ENCODE results near the gene VCX3B.
"Not testable (repeated sequence)": the region's sequence is repeated elsewhere in the genome, so short reads cannot be mapped to it uniquely, and the experiment has no call there.

Gene VCX3B

DNA sequence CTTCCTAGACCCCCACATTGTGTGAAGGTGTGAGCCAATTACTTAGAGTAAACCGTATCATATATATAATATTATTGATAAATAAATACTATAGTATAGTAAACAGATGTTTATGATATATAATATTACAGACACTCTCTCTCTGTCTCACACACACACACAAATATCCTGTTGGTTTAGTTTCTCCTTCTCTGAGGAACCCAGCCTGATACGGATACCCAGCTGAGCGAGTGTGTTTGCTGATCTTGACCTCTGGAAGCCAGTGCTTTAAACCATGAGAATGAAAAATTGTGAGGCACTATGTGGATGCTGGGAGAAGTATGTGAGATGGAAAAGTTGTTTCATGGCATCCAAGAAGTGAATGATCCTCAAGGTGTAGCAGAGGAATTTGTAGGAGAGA lies at the start of gene VCX3B:
Gene VCX3B, plus strand, starts transcription at position 301 of the 400 bp plus-strand sequence. CDS start 621 bp downstream, outside the sequence.
- DNase-seq (ENCODE audit: low spot score in 2 of 2); H3K4me3 ChIP-seq; in situ Hi-C loops (cut with MboI; ENCODE audit: low sequenced_read_pairs); H3K36me3 ChIP-seq (replicated peaks); H3K9me3 ChIP-seq; H3K4me1 ChIP-seq; H3K27me3 ChIP-seq (ENCODE audit: low read depth): not testable (repeated sequence)

DNA sequence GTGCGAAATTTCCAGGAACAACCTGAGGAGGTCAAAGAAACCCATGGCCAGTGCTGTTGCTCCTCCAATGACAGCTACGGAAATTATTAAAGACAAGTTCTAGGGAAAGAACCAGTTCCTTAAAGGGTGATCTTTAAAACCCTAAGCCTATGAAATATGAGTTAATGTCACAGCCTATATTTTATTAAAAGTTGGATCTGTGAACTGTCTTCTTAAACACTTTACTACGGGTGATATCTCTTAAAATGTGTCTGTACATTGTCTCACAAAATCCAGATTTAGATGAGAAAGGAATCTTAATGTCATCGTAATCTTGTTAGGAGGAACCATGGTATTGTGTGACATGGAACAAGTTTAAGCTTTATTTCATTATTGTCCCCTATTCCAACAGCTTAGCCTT lies 46.3 kb upstream of the VCX3B start:
- in situ Hi-C loops (cut with MboI; ENCODE audit: low sequenced_read_pairs), result no loop called here
- no peak for DNase-seq (ENCODE audit: low spot score in 2 of 2)
- Histone ChIP-seq H3K9me3 (no peaks in the 10 kb centered on the region), H3K27me3 (ENCODE audit: low read depth) (no peaks in the 10 kb centered on the region), H3K4me3 (no peak overlapping the region), H3K36me3 (replicated peaks) (no peaks in the 10 kb centered on the region), H3K4me1 (no peaks in the 10 kb centered on the region)

DNA sequence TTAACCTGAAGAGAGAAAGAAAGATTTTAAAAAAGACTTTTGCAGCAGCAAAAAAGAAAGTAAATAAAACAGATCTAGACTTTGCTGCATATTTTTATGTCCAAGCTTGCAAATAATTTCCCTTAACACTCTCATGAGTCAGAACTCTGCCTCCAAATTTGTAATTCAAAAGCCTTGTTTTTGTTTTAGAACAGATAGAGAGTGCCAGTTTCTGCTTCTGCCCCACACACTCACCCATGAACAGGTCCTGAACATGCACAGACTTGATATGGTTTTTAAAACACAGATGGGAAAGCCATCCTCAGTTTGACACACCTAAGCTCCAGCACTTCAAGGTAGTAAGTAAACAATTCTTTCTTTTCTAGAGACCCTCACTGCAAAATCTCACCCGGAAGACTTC lies 39.7 kb upstream of the VCX3B start:
- Histone ChIP-seq H3K27me3 (ENCODE audit: low read depth) (no peaks in the 10 kb centered on the region), H3K9me3 (no peaks in the 10 kb centered on the region), H3K36me3 (replicated peaks) (no peaks in the 10 kb centered on the region), H3K4me1 (no peaks in the 10 kb centered on the region), H3K4me3 (no peak overlapping the region)
- no peak for DNase-seq (ENCODE audit: low spot score in 2 of 2)
- in situ Hi-C loops (cut with MboI; ENCODE audit: low sequenced_read_pairs), result no loop called here

DNA sequence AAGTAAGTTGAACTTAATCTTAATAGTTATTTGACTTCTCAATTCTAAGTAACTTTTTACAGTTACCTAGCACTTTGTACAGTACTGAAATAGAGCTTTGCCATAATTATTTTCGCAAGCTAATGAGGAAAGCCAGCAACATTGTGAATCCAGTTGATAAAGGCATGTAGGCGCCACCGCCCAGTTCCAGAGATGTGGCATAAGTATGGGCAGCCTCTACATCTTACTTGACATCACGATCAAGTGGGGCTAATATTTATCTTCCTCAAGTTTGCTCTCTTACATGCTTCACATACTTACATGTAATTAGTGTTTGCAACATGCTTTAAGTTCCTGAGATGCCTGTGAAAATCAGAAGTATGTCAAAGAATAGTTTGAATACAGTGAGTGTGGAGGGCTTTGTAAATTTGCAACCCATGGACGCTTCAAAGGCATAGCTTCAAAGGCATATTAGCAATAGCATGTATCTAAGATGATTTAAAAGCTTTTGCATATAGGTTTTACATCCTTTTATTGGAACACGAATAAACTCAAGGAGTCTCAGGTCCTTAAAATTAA lies 34.9 kb upstream of the VCX3B start:
- in situ Hi-C loops (cut with MboI; ENCODE audit: low sequenced_read_pairs), result no loop called here
- Histone ChIP-seq H3K36me3 (replicated peaks) (no peaks in the 10 kb centered on the region), H3K9me3 (no peaks in the 10 kb centered on the region), H3K4me3 (no peak overlapping the region), H3K27me3 (ENCODE audit: low read depth) (no peaks in the 10 kb centered on the region), H3K4me1 (no peaks in the 10 kb centered on the region)
- DNase-seq (ENCODE audit: low spot score in 2 of 2), result no peak

DNA sequence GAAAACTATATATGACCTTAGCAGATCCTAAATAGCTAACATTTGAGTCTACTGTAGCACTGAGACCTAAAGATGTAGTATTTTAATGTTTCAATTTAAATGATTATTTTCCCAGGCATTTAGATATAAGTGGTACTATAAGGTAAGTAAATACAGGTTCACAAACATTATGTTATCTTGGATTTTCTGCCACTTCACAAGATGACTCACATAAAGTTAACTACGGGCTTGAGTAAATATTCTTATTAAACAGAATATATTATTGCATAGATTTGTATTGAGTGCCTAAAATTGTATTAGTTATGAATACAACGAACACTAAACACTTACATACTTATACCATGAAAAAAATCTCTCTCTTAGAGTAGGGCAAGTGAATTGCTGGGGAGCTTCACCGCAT lies 34.2 kb upstream of the VCX3B start:
- Histone ChIP-seq H3K4me1 (no peaks in the 10 kb centered on the region), H3K27me3 (ENCODE audit: low read depth) (no peaks in the 10 kb centered on the region), H3K4me3 (no peak overlapping the region), H3K36me3 (replicated peaks) (no peaks in the 10 kb centered on the region), H3K9me3 (no peaks in the 10 kb centered on the region)
- in situ Hi-C loops (cut with MboI; ENCODE audit: low sequenced_read_pairs), result no loop called here
- DNase-seq (ENCODE audit: low spot score in 2 of 2), result no peak

GRCh38 chrX:8432396-8432795 lies 32.2 kb upstream of the VCX3B start:
- Histone ChIP-seq H3K4me3 (no peak overlapping the region), H3K4me1 (no peaks in the 10 kb centered on the region), H3K9me3 (no peaks in the 10 kb centered on the region), H3K36me3 (replicated peaks) (no peaks in the 10 kb centered on the region), H3K27me3 (ENCODE audit: low read depth) (no peaks in the 10 kb centered on the region)
- no peak for DNase-seq (ENCODE audit: low spot score in 2 of 2)
- in situ Hi-C loops (cut with MboI; ENCODE audit: low sequenced_read_pairs), result no loop called here

DNA sequence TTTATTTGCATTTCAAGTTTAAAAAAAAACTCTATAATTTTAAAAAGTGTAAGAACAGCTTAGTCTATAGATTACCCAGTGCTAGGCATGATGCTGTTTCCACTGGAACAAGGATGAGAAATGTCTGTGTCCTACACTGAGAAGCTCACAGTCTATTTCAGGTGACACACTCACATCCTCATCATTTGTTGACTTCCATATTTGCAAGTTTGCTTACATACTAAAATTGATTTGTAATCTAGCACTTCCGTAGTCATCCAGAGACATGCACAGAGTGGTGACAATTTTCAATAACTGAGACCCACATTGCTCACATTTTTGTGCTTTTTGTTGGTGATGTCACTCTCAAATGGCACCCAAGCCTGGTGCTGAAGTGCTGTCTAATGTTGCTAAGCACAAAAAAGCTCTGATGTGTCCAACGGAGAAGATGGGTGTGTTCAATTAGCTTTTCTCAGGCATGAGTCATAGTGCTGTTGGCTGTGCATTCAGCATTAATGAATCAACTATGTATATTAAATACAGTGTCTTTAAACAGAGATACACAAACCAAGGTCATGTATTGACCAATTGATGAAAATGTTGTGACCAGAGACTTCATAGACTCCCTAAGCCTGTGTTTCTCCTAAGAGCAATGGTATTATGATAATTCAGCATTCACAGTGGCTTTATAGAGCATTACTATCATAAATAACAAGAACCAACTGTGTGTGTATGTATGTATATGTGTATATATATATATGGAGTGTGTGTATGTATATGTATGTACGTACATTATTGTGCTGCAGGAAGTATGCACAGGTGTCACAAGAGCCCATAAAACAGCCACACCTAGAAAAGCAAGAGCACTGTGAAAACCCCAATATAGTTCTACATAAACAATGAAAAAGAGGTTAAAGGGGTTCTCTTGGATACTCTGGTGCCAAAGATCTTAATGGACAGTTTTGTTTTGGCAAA lies 31.2 kb upstream of the VCX3B start:
- Histone ChIP-seq H3K4me3 (no peak overlapping the region), H3K4me1 (no peaks in the 10 kb centered on the region), H3K9me3 (no peaks in the 10 kb centered on the region), H3K27me3 (ENCODE audit: low read depth) (no peaks in the 10 kb centered on the region), H3K36me3 (replicated peaks) (no peaks in the 10 kb centered on the region)
- DNase-seq (ENCODE audit: low spot score in 2 of 2), result no peak
- in situ Hi-C loops (cut with MboI; ENCODE audit: low sequenced_read_pairs), result no loop called here

DNA sequence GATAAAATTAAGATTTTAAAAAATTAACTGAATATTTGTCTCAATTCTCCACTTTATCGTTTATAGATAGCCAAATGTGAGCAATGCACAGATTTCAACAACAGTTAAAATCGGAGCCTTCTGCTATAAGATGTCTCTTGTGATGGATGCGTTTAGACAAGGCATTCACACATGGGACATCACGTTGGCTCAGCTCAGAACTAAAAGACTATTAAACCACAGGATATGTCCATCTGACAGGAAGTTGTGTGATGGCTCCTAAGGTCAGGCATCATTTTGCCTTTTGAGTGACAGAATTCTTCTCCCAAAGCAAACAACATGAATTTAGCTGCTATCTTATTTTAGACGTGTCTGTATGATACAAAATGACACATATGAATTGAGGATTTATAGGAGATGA lies 17.3 kb upstream of the VCX3B start:
- Histone ChIP-seq H3K4me1 (no peaks in the 10 kb centered on the region), H3K27me3 (ENCODE audit: low read depth) (no peaks in the 10 kb centered on the region), H3K9me3 (no peaks in the 10 kb centered on the region), H3K36me3 (replicated peaks) (no peaks in the 10 kb centered on the region), H3K4me3 (no peak overlapping the region)
- in situ Hi-C loops (cut with MboI; ENCODE audit: low sequenced_read_pairs), result no loop called here
- no peak for DNase-seq (ENCODE audit: low spot score in 2 of 2)

DNA sequence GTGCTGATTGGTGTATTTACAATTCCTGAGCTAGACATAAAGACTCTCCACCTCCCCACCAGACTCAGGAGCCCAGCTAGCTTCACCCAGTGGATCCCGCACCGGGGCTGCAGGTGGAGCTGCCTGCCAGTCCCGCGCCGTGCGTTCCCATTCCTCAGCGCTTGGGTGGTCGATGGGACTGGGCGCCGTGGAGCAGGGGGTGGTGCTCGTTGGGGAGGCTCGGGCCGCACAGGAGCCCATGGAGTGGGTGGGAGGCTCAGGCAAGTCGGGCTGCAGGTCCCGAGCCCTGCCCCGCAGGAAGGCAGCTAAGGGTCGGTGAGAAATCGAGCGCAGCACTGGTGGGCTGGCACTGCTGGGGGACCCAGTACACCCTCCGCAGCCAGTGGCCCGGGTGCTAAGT lies 12.3 kb upstream of the VCX3B start:
- H3K36me3 ChIP-seq (replicated peaks); H3K27me3 ChIP-seq (ENCODE audit: low read depth); H3K4me3 ChIP-seq; H3K4me1 ChIP-seq; H3K9me3 ChIP-seq; DNase-seq (ENCODE audit: low spot score in 2 of 2); in situ Hi-C loops (cut with MboI; ENCODE audit: low sequenced_read_pairs): not testable (repeated sequence)

- H3K4me1 ChIP-seq, result no peaks in the 10 kb centered on the region
- no peaks in the 10 kb centered on the region for H3K36me3 ChIP-seq (replicated peaks)
- no peak overlapping the region for H3K4me3 ChIP-seq
- peaks cover 5% of the 10 kb centered on the region; the same call in 1 of the 2 replicates for H3K9me3 ChIP-seq
- no peaks in the 10 kb centered on the region for H3K27me3 ChIP-seq (ENCODE audit: low read depth)
- DNase-seq (ENCODE audit: low spot score in 2 of 2), result no peak
- in situ Hi-C loops (cut with MboI; ENCODE audit: low sequenced_read_pairs), result no loop called here
Measured at GRCh38 chrX:8453611-8454010, 11.0 kb upstream of the VCX3B start.

GRCh38 chrX:8455557-8455956 lies 9.1 kb upstream of the VCX3B start:
- in situ Hi-C loops (cut with MboI; ENCODE audit: low sequenced_read_pairs), result no loop called here
- Histone ChIP-seq H3K4me3 (no peak overlapping the region), H3K27me3 (ENCODE audit: low read depth) (no peaks in the 10 kb centered on the region), H3K4me1 (no peaks in the 10 kb centered on the region), H3K36me3 (replicated peaks) (no peaks in the 10 kb centered on the region), H3K9me3 (peaks cover 5% of the 10 kb centered on the region; the same call in 1 of the 2 replicates)
- no peak for DNase-seq (ENCODE audit: low spot score in 2 of 2)

DNA sequence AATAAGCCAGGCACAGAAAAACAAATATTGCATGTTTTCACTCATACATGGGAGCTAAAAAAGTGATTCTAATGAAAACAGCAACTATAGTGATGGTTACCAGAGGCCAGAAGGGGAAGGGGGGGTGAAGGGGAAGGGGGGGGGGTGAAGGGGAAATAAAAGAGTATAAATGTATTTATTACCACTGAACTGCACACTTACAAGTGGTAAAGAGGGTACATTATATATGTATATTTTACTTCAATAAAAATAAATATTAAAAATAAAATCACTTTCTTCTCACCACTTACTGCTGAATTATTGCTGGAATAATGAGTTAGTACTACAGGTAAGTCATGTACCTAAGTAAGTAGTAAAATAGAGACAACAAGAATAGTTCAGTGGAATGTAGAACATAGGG lies 2.1 kb upstream of the VCX3B start:
- in situ Hi-C loops (cut with MboI; ENCODE audit: low sequenced_read_pairs), result no loop called here

DNA sequence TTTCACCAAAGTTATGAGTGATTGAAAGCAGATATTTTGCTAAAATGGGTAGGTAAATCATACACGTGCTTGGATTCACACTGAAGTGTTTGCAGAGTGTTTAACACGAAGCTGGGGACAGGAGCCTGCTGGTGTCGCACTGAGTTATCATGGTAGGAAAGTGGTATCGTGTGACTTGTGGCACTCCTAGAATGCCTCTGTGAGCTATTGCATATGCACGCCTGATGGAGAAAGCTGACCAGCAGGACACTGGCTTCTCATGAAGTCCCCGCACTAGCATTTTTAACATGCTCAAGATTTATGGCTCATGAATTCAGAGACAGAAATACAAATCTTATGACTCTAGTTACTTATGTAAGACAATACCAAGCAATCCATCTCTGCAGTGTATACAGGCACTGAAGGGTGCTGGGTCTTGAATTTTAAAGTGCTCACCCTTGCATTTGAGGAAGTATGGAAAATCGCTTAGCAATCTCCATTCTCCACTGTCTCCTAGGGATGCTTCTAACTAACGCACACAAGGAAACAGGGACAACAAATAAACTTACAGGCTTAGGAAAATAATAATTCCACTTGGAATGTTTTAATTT lies 19.8 kb downstream of the VCX3B start:
- Histone ChIP-seq H3K4me1 (no peaks in the 10 kb centered on the region), H3K9me3 (no peaks in the 10 kb centered on the region), H3K36me3 (replicated peaks) (no peaks in the 10 kb centered on the region), H3K4me3 (no peak overlapping the region), H3K27me3 (ENCODE audit: low read depth) (no peaks in the 10 kb centered on the region)
- in situ Hi-C loops (cut with MboI; ENCODE audit: low sequenced_read_pairs), result no loop called here
- DNase-seq (ENCODE audit: low spot score in 2 of 2), result no peak

More for the DNA sequence above, 2.1 kb upstream of the VCX3B start:
- Histone ChIP-seq H3K9me3 (peaks cover 5% of the 10 kb centered on the region; the same call in 1 of the 2 replicates), H3K27me3 (ENCODE audit: low read depth) (no peaks in the 10 kb centered on the region), H3K4me3 (no peak overlapping the region), H3K36me3 (replicated peaks) (no peaks in the 10 kb centered on the region), H3K4me1 (no peaks in the 10 kb centered on the region)
- DNase-seq (ENCODE audit: low spot score in 2 of 2), result no peak

- H3K27me3 ChIP-seq (ENCODE audit: low read depth); H3K9me3 ChIP-seq; in situ Hi-C loops (cut with MboI; ENCODE audit: low sequenced_read_pairs); DNase-seq (ENCODE audit: low spot score in 2 of 2); H3K4me3 ChIP-seq; H3K36me3 ChIP-seq (replicated peaks); H3K4me1 ChIP-seq: not testable (repeated sequence)
Measured at GRCh38 chrX:8495036-8495435, 30.4 kb downstream of the VCX3B start.

All from HAP-1 (cell line).